GM12878 (cell line): ENCODE data around the gene DRAXIN. TPM values are rescaled to one million over a fixed set of nuclear protein-coding genes. Genes with fewer than 3 reads are reported as not detected.

ENCODE experiments used
- ATAC-seq: fragments of 200-7000 bp; cut with Tn5 transposase; 3 replicates; pipeline ENCODE4 v1.9.1; 2020; ENCODE audit warnings: mild to moderate bottlenecking, moderate library complexity
- BruUV-seq: library from RNA; stranded (reverse); fragments of 400-500 nt; replicated peaks from 2 replicates; lab custom pipeline; 2021; lab: Mats Ljungman, UMichigan
- CTCF ChIA-PET: fragments of 300-600 bp; sonication (Branson Sonifier 250); formaldehyde crosslinking; extraction: SDS; loops from one replicate; lab custom pipeline; 2021; ENCODE audit warnings: inconsistent platforms; lab: Yijun Ruan, JAX
- POLR2A ChIA-PET: fragments of 350-600 bp; formaldehyde crosslinking; extraction: SDS; loops from one replicate; lab custom pipeline; 2021; ENCODE audit warnings: inconsistent platforms; lab: Charles Lee
- RAD21 ChIA-PET: fragments of 300-600 bp; sonication (Branson Sonifier 250); formaldehyde crosslinking; loops from one replicate; lab custom pipeline; 2023; ENCODE audit warnings: antibody characterized with exemption; ENCODE audit not compliant: unreplicated experiment; lab: Charles Lee
- SMC1A ChIA-PET: fragments of 300-600 bp; sonication (Branson Sonifier 250); formaldehyde crosslinking; loops from one replicate; lab custom pipeline; 2023; ENCODE audit not compliant: unreplicated experiment, uncharacterized antibody; lab: Charles Lee
- DNase-seq: peaks from one replicate; pipeline ENCODE4 v3.0.0-alpha.2; 2011; ENCODE audit warnings: low read depth, low spot score
- FAIRE-seq: peaks from 3 replicates; lab custom pipeline; 2011; peaks lifted over from hg19 to GRCh38; lab: Jason Lieb, UNC
- H2AFZ ChIP-seq: 2 replicates; pipeline ENCODE4 v1.6.0; 2011; ENCODE audit warnings: low read depth, low read length, control low read depth; ENCODE audit not compliant: control insufficient read depth
- H3K27ac ChIP-seq: 2 replicates; pipeline ENCODE4 v1.5.1; 2011; ENCODE audit warnings: control low read depth; ENCODE audit not compliant: control insufficient read depth, insufficient read depth
- H3K27me3 ChIP-seq, 2 experiments: replicated peaks in 1 of 2; 2 replicates each; pipeline versions ENCODE4 v1.6.0 to v1.6.1; 2011; ENCODE audit warnings: low read length in 1 of 2; ENCODE audit not compliant: control insufficient read depth in 2 of 2, insufficient read depth in 2 of 2
- H3K36me3 ChIP-seq, 2 experiments: 2 replicates each; pipeline ENCODE4 v1.5.1; 2011; ENCODE audit warnings: low read length in 1 of 2; ENCODE audit not compliant: control insufficient read depth in 2 of 2, insufficient read depth in 2 of 2
- H3K4me1 ChIP-seq: 2 replicates; pipeline ENCODE4 v1.6.1; 2011; ENCODE audit warnings: mild to moderate bottlenecking, low read length, moderate library complexity, mixed read lengths; ENCODE audit not compliant: control insufficient read depth, insufficient read depth
- H3K4me2 ChIP-seq: 2 replicates; pipeline ENCODE4 v1.6.0; 2011; ENCODE audit warnings: control low read depth; ENCODE audit not compliant: control insufficient read depth, insufficient read depth
- H3K4me3 ChIP-seq: fragments of 200-600 bp; sonication (generic); 2 replicates; pipeline ENCODE4 v1.5.1; 2016
- H3K79me2 ChIP-seq: 2 replicates; pipeline ENCODE4 v1.6.0; 2011; ENCODE audit warnings: low read length; ENCODE audit not compliant: control insufficient read depth, insufficient read depth
- H3K9ac ChIP-seq: 2 replicates; pipeline ENCODE4 v1.8.0; 2011; ENCODE audit warnings: low read length, control low read depth, mixed read lengths; ENCODE audit not compliant: control insufficient read depth, insufficient read depth
- H3K9me3 ChIP-seq: replicated peaks from 3 replicates; pipeline ENCODE4 v1.5.1; 2011; ENCODE audit warnings: mild to moderate bottlenecking, low read length; ENCODE audit not compliant: control insufficient read depth, insufficient read depth
- H4K20me1 ChIP-seq: 2 replicates; pipeline ENCODE4 v1.6.0; 2011; ENCODE audit not compliant: control insufficient read depth, insufficient read depth
- CBFB ChIP-seq: IDR thresholded peaks from 2 replicates; pipeline ENCODE4 v1.6.1; 2016; ENCODE audit warnings: antibody characterized with exemption, low read depth
- EED ChIP-seq: sonication (generic); IDR thresholded peaks from 2 replicates; pipeline ENCODE4 v1.6.1; 2016; ENCODE audit warnings: antibody characterized with exemption, low read depth
- FOS ChIP-seq: IDR thresholded peaks from 3 replicates; pipeline ENCODE4 v1.6.1; 2011; ENCODE audit warnings: borderline replicate concordance; ENCODE audit not compliant: insufficient read length; ENCODE audit errors: extremely low read depth
- IRF3 ChIP-seq: fragments of 450-650 bp; IDR thresholded peaks from 2 replicates; pipeline ENCODE4 v1.6.1; 2014; ENCODE audit warnings: mild to moderate bottlenecking
- JUNB ChIP-seq: IDR thresholded peaks from 2 replicates; pipeline ENCODE4 v1.6.1; 2016; ENCODE audit warnings: antibody characterized with exemption, mild to moderate bottlenecking
- JUND ChIP-seq: IDR thresholded peaks from 2 replicates; pipeline ENCODE4 v1.6.1; 2012; ENCODE audit warnings: low read depth, mild to moderate bottlenecking, low read length, improper control_type of control experiment, moderate library complexity
- MEF2A ChIP-seq: IDR thresholded peaks from 2 replicates; pipeline ENCODE4 v1.6.1; 2011; ENCODE audit warnings: low read depth, mild to moderate bottlenecking, low read length, moderate library complexity; ENCODE audit not compliant: insufficient read depth
- MTA3 ChIP-seq: IDR thresholded peaks from 2 replicates; pipeline ENCODE4 v1.6.1; 2012; ENCODE audit warnings: low read length, inconsistent platforms, borderline replicate concordance
- MYB ChIP-seq: fragments of 150-350 bp; IDR thresholded peaks from 2 replicates; pipeline ENCODE4 v1.6.1; 2014; ENCODE audit warnings: mild to moderate bottlenecking, low read depth, low read length, borderline replicate concordance
- TCF12 ChIP-seq: IDR thresholded peaks from 2 replicates; pipeline ENCODE4 v1.6.1; 2011; ENCODE audit warnings: low read depth, mild to moderate bottlenecking, low read length
- USF1 ChIP-seq: IDR thresholded peaks from 2 replicates; pipeline ENCODE4 v1.6.1; 2011; ENCODE audit warnings: borderline replicate concordance, low read depth, mild to moderate bottlenecking, moderate library complexity, mixed read lengths, low read length; ENCODE audit not compliant: insufficient read depth; ENCODE audit errors: extremely low read length
- WRNIP1 ChIP-seq: IDR thresholded peaks from 2 replicates; pipeline ENCODE4 v1.6.1; 2011; ENCODE audit warnings: low read depth, low read length, improper control_type of control experiment, borderline replicate concordance
- YY1 ChIP-seq: IDR thresholded peaks from 2 replicates; pipeline ENCODE4 v1.6.1; 2011; ENCODE audit warnings: low read depth, mild to moderate bottlenecking, low read length
- ZNF217 ChIP-seq: fragments of 450-650 bp; IDR thresholded peaks from 2 replicates; pipeline ENCODE4 v1.6.1; 2017; ENCODE audit warnings: antibody characterized with exemption, mild to moderate bottlenecking
- ZNF592 ChIP-seq: fragments of 450-650 bp; IDR thresholded peaks from 2 replicates; pipeline ENCODE4 v1.6.1; 2017; ENCODE audit warnings: mild to moderate bottlenecking, moderate library complexity
- WGBS: methylation state at CpG from one replicate; pipeline ENCODE4 v1.1.6; 2016; ENCODE audit warnings: low lambda C conversion rate; ENCODE audit not compliant: insufficient replicate concordance, insufficient coverage; ENCODE audit errors: missing lambda C conversion rate; 5-methylcytosine and 5-hydroxymethylcytosine counted together
- in situ Hi-C: fragments of 300-500 bp; cut with MboI; formaldehyde crosslinking; loops from 9 replicates; pipeline ENCODE4 v1.14.3; 2018; ENCODE audit warnings: mixed read lengths
- intact Hi-C: fragments of 100-400 bp; cut with micrococcal nuclease; formaldehyde crosslinking; loops from one replicate; pipeline ENCODE4 v1.14.2; 2022; ENCODE audit not compliant: unreplicated experiment
- polyA plus RNA-seq, 11 experiments: library from polyadenylated mRNA; depleted of rRNA in 4 of 11; unstranded in 6 of 11; stranded (reverse) in 5 of 11; fragments of >200 nt; fragmentation: Nextera tagmentation in 4 of 11; fragmentation: Illumina TruSeq in 1 of 11; extraction: Ambion mirVana in 4 of 11; extraction: Trizol in 1 of 11; gene quantifications; 1 replicate in 1 of 11; 2 replicates in 10 of 11; pipeline versions ENCODE4 v1.2.1 to v1.2.3, GENCODE V29; 2011 to 2016; ENCODE audit warnings: inconsistent platforms in 2 of 11, missing spikeins in 2 of 11, low read depth in 1 of 11
- total RNA-seq, 4 experiments: library from RNA; depleted of rRNA in 3 of 4; stranded (reverse); fragments of >200 nt in 3 of 4; fragmentation: Illumina TruSeq in 1 of 4; extraction: Trizol in 1 of 4; gene quantifications; 2 replicates each; pipeline versions ENCODE4 v1.2.1 to v1.2.3, GENCODE V29; 2013 to 2021

DRAXIN gene
- total and polyA plus RNA-seq, 10 of the 15 experiments (the other 5 are each of a cell fraction or from before 2014, with no cell fraction given) = 0.01 to 0.05 (median 0.03) TPM; not detected in 3

- Histone ChIP-seq H3K4me2 (peak within 1 kb of the TSS; percentile 97), H3K4me3 (peak within 1 kb of the TSS; percentile 86), H3K36me3 (no peaks in the 10 kb centered on the region), H2AFZ (peak within 1 kb of the TSS; percentile 93), H3K27ac (peak within 1 kb of the TSS; percentile 35), H3K27me3 (no peaks in the 10 kb centered on the region), H3K79me2 (no peaks in the 10 kb centered on the region), H3K4me1 (peaks cover 10% of the 10 kb centered on the region), H3K9ac (peak within 1 kb of the TSS; percentile 70), H3K9me3 (no peaks in the 10 kb centered on the region), H4K20me1 (no peaks in the 10 kb centered on the region)
- in situ Hi-C loops = no loop called here
- ChIA-PET SMC1A (interaction anchor here (0.6 to 1.4 kb wide), 7 partner anchors 14 to 455 kb away, joined by 3 to 8 read pairs (median 3); partner anchors contain the start of genes CLCN6, FBXO6 and MTHFR), RAD21 (interaction anchor here (0.8 to 1.2 kb wide), 5 partner anchors 57 to 460 kb away, joined by 3 to 5 read pairs (median 4); no protein-coding TSS in a partner anchor), POLR2A (interaction anchor here (0.5 to 0.6 kb wide), 2 partner anchors 80 to 307 kb away, joined by 3 to 4 read pairs; no protein-coding TSS in a partner anchor), CTCF (interaction anchor here (0.6 to 3.3 kb wide), 12 partner anchors 17 to 1226 kb away, joined by 3 to 17 read pairs (median 4); partner anchors contain the start of gene FBXO6)
- ATAC-seq (peak; percentile 92), DNase-seq (no peak), FAIRE-seq (peak; percentile 31)
- intact Hi-C loops = no loop called here
- TSS peak; percentile 81 for BruUV-seq
- WGBS = 5% methylated on average over 49 of the region's 59 CpGs
- TF ChIP-seq YY1 (0 out of 2 replicates have a peak, but pooled peaks have one; percentile 30), JUNB (no peak), MTA3 (peak; percentile 39; the same call in 1 of the 2 replicates), ZNF592 (no peak), WRNIP1 (no peak), JUND (no peak), FOS (peak; percentile 9), CBFB (no peak), MEF2A (no peak), EED (peak; percentile 65), USF1 (peak; percentile 96), IRF3 (0 out of 2 replicates have a peak, but pooled peaks have one; percentile 30), MYB (no peak), TCF12 (0 out of 2 replicates have a peak, but pooled peaks have one; percentile 20), ZNF217 (0 out of 2 replicates have a peak, but pooled peaks have one; percentile 44)
These were observed 44.6 kb downstream of the DRAXIN start, which contains the start of gene AGTRAP for GRCh38 chr1:11735854-11736745. AGTRAP (plus strand) TSS chr1:11736136; CDS start chr1:11736209, 73 bp downstream.
